Measurements from ENCODE around the gene TMEM171.

TMEM171 gene

DNA sequence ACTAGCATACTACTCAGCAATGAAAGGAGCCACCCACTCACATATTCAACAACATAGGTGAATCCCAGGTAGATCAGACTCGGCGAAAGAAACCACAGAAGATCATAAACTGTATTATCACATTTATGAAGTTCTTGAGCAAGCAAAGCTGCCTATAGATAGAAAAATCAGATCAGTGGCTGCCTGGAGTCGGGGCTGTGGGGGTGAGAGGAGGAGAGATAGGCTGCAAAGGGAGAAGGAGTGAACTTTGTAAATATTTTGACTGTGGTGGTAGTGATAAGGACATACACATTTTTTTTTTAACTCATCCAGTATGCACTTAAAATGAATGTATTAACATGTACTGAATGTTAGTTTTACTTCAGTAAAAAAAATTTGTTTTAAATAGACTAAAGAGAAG is 29.2 kb downstream of the TMEM171 start:
- Histone ChIP-seq H3K36me3 (replicated peaks) (no peaks in the 10 kb centered on the region), H3K27me3 (ENCODE audit: low read depth) (peaks cover 3% of the 10 kb centered on the region; the same call in 1 of the 2 replicates), H3K4me1 (no peaks in the 10 kb centered on the region), H3K9me3 (no peaks in the 10 kb centered on the region), H3K4me3 (no peak overlapping the region)
- DNase-seq (ENCODE audit: low spot score in 2 of 2): no peak
- in situ Hi-C loops (cut with MboI; ENCODE audit: low sequenced_read_pairs): no loop called here

DNA sequence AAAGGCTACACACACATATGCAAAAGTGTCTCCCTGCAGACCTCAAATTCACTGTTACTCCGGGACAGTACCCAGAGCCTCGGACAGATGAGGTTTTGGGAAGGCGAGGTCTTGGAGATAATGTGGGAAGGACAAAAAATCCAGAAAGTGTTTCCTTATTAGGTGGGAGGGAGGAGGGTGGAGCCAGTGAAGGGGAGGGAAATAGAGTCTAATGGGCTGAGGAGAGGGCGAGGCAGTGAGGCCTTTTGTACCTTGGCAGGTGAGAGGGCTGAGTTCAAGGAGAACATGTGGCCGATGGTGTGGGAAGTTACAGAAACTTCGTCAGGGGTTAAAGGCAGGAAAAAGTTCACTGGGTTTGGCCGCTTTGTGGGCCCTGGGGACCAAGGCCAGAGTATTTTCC is 30.5 kb downstream of the TMEM171 start:
- Histone ChIP-seq H3K27me3 (ENCODE audit: low read depth) (peaks cover 3% of the 10 kb centered on the region; the same call in 1 of the 2 replicates), H3K4me1 (no peaks in the 10 kb centered on the region), H3K9me3 (no peaks in the 10 kb centered on the region), H3K36me3 (replicated peaks) (no peaks in the 10 kb centered on the region), H3K4me3 (no peak overlapping the region)
- in situ Hi-C loops (cut with MboI; ENCODE audit: low sequenced_read_pairs): no loop called here
- no peak for DNase-seq (ENCODE audit: low spot score in 2 of 2)

GRCh38 chr5:73151766-73152410 is 31.5 kb downstream of the TMEM171 start:
- no peaks in the 10 kb centered on the region for H3K36me3 ChIP-seq (replicated peaks)
- H3K4me3 ChIP-seq: no peak overlapping the region
- H3K4me1 ChIP-seq: no peaks in the 10 kb centered on the region
- H3K9me3 ChIP-seq: no peaks in the 10 kb centered on the region
- H3K27me3 ChIP-seq (ENCODE audit: low read depth): peaks cover 3% of the 10 kb centered on the region; the same call in 1 of the 2 replicates
- in situ Hi-C loops (cut with MboI; ENCODE audit: low sequenced_read_pairs): no loop called here
- DNase-seq (ENCODE audit: low spot score in 2 of 2): no peak

DNA sequence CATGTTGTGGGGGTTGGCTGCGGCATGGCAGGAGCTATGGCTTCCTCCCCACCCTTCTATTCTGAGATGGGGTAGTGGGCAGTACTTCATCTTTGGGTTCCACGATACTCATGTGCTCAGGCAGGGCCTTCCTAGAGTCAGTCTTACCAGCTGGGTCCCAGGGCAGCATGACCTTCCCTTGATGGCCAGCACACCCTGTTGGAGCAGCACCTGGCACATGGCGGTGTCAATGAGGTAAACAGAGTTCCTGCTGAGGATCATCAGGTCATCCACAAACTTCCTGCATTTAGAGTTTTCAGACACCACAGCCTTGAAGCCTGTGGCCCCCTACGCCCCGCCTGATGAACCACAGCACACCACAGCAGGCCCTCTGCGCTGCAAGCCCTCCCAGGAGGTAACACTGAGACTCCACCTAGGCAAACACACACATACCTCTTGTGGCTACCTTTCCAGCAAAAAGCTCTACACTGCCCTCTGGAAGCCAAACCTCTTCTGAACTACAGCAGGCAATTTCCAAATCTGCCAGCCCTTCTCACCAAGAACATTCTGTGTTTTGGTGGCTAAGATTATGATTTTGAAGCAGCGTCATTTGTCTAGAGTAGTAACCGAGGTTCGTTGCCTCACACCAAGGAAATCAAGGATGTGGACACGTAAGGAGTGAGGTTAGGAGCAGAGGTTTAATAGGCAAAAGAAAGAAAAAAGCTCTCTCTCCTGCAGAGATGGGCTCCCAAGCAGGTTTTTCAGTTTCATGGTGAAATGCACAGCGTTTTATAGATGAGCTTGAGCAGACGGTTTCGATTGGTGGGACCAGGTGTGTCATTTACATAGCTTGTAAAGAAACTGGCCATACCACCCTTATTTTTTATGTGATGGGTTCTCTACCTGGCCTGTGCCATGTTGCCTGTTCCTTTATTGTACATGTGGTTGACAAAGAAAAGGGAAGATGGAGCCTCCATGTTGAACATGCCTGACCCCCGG is 32.3 kb downstream of the TMEM171 start:
- H3K4me1 ChIP-seq: no peaks in the 10 kb centered on the region
- H3K27me3 ChIP-seq (ENCODE audit: low read depth): 0 out of 2 replicates have a peak, but pooled peaks cover 3% of the 10 kb centered on the region
- in situ Hi-C loops (cut with MboI; ENCODE audit: low sequenced_read_pairs): no loop called here
- H3K4me3 ChIP-seq: no peak overlapping the region
- no peaks in the 10 kb centered on the region for H3K9me3 ChIP-seq
- DNase-seq (ENCODE audit: low spot score in 2 of 2): no peak
- H3K36me3 ChIP-seq (replicated peaks): no peaks in the 10 kb centered on the region

- Histone ChIP-seq H3K4me1 (no peaks in the 10 kb centered on the region), H3K9me3 (no peaks in the 10 kb centered on the region), H3K36me3 (replicated peaks) (no peaks in the 10 kb centered on the region), H3K4me3 (no peak overlapping the region), H3K27me3 (ENCODE audit: low read depth) (0 out of 2 replicates have a peak, but pooled peaks cover 3% of the 10 kb centered on the region)
- DNase-seq (ENCODE audit: low spot score in 2 of 2): no peak
- in situ Hi-C loops (cut with MboI; ENCODE audit: low sequenced_read_pairs): no loop called here
These were observed 33.1 kb downstream of the TMEM171 start for GRCh38 chr5:73153513-73153912.

- in situ Hi-C loops (cut with MboI; ENCODE audit: low sequenced_read_pairs): no loop called here
- 0 out of 2 replicates have a peak, but pooled peaks cover 3% of the 10 kb centered on the region for H3K27me3 ChIP-seq (ENCODE audit: low read depth)
- DNase-seq (ENCODE audit: low spot score in 2 of 2): no peak
- no peak overlapping the region for H3K4me3 ChIP-seq
- H3K36me3 ChIP-seq (replicated peaks): no peaks in the 10 kb centered on the region
- no peaks in the 10 kb centered on the region for H3K4me1 ChIP-seq
- H3K9me3 ChIP-seq: no peaks in the 10 kb centered on the region
These were observed 34.0 kb downstream of the TMEM171 start for GRCh38 chr5:73154208-73155006.

DNA sequence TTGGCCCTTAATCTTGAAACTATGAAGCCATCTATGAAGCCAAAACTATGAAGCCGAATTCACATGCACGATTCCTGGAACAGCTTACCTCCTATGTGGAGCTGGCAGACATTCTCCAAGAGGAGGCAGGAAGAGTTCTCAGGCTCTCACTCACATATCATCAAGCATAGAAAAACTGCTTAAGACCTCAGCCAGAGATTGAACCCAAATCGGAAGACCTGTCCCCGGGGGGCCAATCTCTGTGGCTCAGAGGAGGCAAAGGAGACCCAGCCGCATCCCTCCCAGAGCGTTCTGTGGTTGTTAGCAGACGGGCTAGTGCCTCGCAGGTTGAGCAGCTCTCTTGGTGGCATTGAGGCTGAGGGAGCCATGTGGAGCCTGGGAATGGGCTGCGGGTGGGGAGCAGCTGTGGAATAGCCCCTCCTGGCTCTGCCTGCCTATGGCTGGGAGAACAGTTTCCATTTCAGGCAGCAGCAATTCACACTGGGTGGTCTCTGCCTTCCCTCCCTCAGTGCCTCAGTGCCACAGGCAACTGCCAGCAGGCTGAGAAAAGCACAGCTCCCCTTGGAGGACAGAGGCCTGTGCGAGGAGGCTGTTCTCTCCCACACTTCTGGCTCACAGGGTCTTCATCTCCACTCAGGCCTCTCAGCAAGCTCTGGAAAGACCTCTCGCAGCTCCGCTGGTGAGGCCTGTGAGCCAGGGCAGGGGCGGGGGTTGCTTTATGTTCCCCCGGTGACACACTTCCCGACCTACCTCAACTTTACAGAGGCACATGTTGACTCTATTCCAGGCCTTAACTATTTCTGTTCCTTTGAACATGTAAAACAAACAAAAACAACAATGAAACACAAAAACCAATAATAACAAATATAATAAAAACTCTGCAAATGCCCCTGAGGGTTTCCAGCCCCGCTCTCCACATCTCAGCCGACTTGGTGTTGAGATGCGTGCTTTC is 35.2 kb downstream of the TMEM171 start:
- H3K4me1 ChIP-seq: no peaks in the 10 kb centered on the region

DNA sequence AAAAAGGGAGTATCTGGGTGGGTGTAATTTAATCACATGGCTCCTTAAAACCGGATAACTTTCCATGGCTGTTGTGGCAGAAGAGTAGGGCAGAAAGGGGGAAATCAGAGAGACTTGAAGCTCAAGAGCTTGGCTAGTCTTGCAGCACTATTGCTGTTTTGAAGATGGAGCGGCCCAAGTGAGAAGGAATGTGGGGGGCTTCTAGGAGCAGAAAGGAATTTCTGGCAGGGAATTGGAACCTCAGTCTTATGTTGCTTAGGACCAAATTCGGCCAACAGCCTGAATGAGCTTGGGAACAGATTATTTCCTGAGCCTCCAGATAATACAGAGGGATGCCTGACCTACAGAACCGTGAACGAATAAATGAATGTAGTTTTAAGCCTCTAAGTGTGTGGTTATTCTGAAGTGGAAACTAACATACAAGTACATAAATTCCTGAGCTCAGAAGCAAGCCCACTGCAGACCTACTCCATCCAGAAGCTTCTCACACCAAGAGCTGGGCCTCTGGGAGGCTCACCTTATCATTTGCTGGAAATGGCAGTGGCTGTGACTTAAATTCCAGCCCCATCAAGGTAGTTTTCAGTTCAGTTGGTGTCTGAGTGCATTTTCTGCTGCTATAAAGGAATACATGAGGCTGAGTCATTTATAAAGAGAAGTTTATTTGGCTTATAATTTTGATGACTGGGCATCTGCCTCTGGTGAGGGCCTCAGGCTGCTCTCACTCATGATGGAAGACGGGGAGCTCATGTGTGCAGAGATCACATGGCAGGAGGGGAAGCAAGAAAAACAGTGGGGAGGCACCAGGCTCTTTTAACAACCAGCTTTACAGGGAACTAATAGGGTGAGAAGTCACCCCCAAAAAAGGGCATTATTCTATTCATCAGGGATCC is 37.3 kb downstream of the TMEM171 start:
- DNase-seq (ENCODE audit: low spot score in 2 of 2): no peak
- Histone ChIP-seq H3K4me3 (no peak overlapping the region), H3K27me3 (ENCODE audit: low read depth) (no peaks in the 10 kb centered on the region), H3K36me3 (replicated peaks) (no peaks in the 10 kb centered on the region), H3K4me1 (no peaks in the 10 kb centered on the region), H3K9me3 (no peaks in the 10 kb centered on the region)
- in situ Hi-C loops (cut with MboI; ENCODE audit: low sequenced_read_pairs): no loop called here

More for the DNA sequence above, 35.2 kb downstream of the TMEM171 start:
- Histone ChIP-seq H3K9me3 (no peaks in the 10 kb centered on the region), H3K36me3 (replicated peaks) (no peaks in the 10 kb centered on the region), H3K27me3 (ENCODE audit: low read depth) (no peaks in the 10 kb centered on the region), H3K4me3 (no peak overlapping the region)
- no peak for DNase-seq (ENCODE audit: low spot score in 2 of 2)
- in situ Hi-C loops (cut with MboI; ENCODE audit: low sequenced_read_pairs): no loop called here

- no peak for DNase-seq (ENCODE audit: low spot score in 2 of 2)
These were observed 37.9 kb downstream of the TMEM171 start for GRCh38 chr5:73158313-73158712.

GRCh38 chr5:73160239-73160671 is 39.9 kb downstream of the TMEM171 start:
- no peak for DNase-seq (ENCODE audit: low spot score in 2 of 2)
- no peaks in the 10 kb centered on the region for H3K9me3 ChIP-seq
- no peaks in the 10 kb centered on the region for H3K36me3 ChIP-seq (replicated peaks)
- H3K4me1 ChIP-seq: no peaks in the 10 kb centered on the region
- no peaks in the 10 kb centered on the region for H3K27me3 ChIP-seq (ENCODE audit: low read depth)
- in situ Hi-C loops (cut with MboI; ENCODE audit: low sequenced_read_pairs): no loop called here
- no peak overlapping the region for H3K4me3 ChIP-seq

More at GRCh38 chr5:73158313-73158712, 37.9 kb downstream of the TMEM171 start:
- Histone ChIP-seq H3K4me1 (no peaks in the 10 kb centered on the region), H3K4me3 (no peak overlapping the region), H3K9me3 (no peaks in the 10 kb centered on the region), H3K27me3 (ENCODE audit: low read depth) (no peaks in the 10 kb centered on the region), H3K36me3 (replicated peaks) (no peaks in the 10 kb centered on the region)
- in situ Hi-C loops (cut with MboI; ENCODE audit: low sequenced_read_pairs): no loop called here

DNA sequence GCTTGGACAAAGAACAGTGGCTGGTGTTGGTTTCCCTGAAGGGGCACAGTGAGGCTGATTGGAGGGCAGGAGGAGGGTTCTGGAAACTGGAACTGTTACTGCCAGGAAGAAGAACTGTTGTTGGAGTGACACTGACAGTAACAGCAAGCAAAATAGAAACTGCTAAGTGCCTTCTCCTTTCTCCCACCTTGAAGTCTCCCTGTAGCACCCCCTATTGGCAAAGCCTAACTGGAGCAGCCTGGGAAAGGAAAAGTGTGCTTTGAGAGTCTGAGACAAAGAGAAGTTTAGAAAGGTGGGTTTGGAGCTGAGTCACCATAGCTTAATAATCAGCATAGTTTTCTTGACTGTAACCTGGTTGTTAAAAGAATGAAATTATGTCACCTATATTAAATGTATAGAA is 50.1 kb downstream of the TMEM171 start:
- no peaks in the 10 kb centered on the region for H3K36me3 ChIP-seq (replicated peaks)
- H3K27me3 ChIP-seq (ENCODE audit: low read depth): no peaks in the 10 kb centered on the region
- no peak overlapping the region for H3K4me3 ChIP-seq
- H3K9me3 ChIP-seq: no peaks in the 10 kb centered on the region
- peaks cover 3% of the 10 kb centered on the region; the same call in 1 of the 2 replicates for H3K4me1 ChIP-seq
- in situ Hi-C loops (cut with MboI; ENCODE audit: low sequenced_read_pairs): no loop called here
- DNase-seq (ENCODE audit: low spot score in 2 of 2): peak; percentile 25 to 40

GRCh38 chr5:73171495-73171894 is 51.1 kb downstream of the TMEM171 start:
- peaks cover 3% of the 10 kb centered on the region; the same call in 1 of the 2 replicates for H3K4me1 ChIP-seq
- in situ Hi-C loops (cut with MboI; ENCODE audit: low sequenced_read_pairs): no loop called here
- H3K9me3 ChIP-seq: no peaks in the 10 kb centered on the region
- no peaks in the 10 kb centered on the region for H3K27me3 ChIP-seq (ENCODE audit: low read depth)
- H3K4me3 ChIP-seq: no peak overlapping the region
- no peak for DNase-seq (ENCODE audit: low spot score in 2 of 2)
- no peaks in the 10 kb centered on the region for H3K36me3 ChIP-seq (replicated peaks)

Data from HAP-1 (cell line).